Sigmoid colon (tissue), 4 donors: ENCODE data around the gene RAB6B.

Experiments used
- EP300 ChIP-seq, 4 donors: sonication (generic); formaldehyde crosslinking; IDR thresholded peaks; one replicate each; pipeline ENCODE4 v1.6.1; 2017; ENCODE audit warnings: antibody characterized with exemption in 4 of 4
- POLR2A ChIP-seq, 2 donors: fragments of 450-650 bp; IDR thresholded peaks; one replicate each; pipeline ENCODE4 v1.6.1; 2016; ENCODE audit warnings: antibody characterized with exemption in 2 of 2, mild to moderate bottlenecking in 2 of 2, moderate library complexity in 2 of 2
- TF ChIP-seq, protein P1 (sequence below), 4 experiments: fragments of 450-650 bp in 3 of 4; fragments of 200-600 bp in 1 of 4; IDR thresholded peaks; one replicate each; pipeline ENCODE4 v1.5.1; 2016 to 2019; ENCODE audit warnings: antibody characterized with exemption in 4 of 4, mild to moderate bottlenecking in 3 of 4, moderate library complexity in 2 of 4

DNA sequence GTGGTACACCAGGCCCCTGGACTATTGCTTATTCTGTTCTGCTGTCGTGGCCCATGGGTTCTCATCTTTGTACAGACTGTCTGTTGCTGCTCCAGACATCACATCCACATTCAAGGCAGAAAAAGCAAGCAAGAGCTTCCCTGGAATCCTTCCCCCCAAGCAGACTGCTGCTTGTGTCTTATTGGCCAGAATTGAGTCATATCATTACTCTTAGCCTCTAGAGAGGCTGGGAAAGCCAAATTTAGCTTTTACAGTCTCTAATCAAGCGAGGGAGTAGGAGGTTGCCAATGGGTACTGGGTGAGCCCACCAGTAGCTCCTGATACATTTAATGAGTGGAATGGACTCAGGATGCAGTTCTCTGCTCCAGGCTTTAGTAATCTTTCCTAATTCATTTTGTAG is 39.4 kb downstream of the RAB6B start:
- TF ChIP-seq, protein P1, sequence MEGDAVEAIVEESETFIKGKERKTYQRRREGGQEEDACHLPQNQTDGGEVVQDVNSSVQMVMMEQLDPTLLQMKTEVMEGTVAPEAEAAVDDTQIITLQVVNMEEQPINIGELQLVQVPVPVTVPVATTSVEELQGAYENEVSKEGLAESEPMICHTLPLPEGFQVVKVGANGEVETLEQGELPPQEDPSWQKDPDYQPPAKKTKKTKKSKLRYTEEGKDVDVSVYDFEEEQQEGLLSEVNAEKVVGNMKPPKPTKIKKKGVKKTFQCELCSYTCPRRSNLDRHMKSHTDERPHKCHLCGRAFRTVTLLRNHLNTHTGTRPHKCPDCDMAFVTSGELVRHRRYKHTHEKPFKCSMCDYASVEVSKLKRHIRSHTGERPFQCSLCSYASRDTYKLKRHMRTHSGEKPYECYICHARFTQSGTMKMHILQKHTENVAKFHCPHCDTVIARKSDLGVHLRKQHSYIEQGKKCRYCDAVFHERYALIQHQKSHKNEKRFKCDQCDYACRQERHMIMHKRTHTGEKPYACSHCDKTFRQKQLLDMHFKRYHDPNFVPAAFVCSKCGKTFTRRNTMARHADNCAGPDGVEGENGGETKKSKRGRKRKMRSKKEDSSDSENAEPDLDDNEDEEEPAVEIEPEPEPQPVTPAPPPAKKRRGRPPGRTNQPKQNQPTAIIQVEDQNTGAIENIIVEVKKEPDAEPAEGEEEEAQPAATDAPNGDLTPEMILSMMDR (IDR thresholded peaks at IDR 0.05): no peak
- no peak for TF ChIP-seq POLR2A (IDR thresholded peaks at IDR 0.05)
- no peak for TF ChIP-seq EP300 (IDR thresholded peaks at IDR 0.05)
